ENCODE data around the gene ADPGK.

- TF ChIP-seq CTCF (IDR thresholded peaks at IDR 0.05; ENCODE audit: low read length) (no peak), EZH2 (optimal IDR thresholded peaks at IDR 0.05; ENCODE audit: low read depth, low read length) (no peak), EZH2phosphoT487 (IDR thresholded peaks at IDR 0.05; ENCODE audit: low read length) (no peak)
These were observed 36.7 kb upstream of the ADPGK start for GRCh38 chr15:72820278-72820677.

All from MM.1S (cell line).